ENCODE measurements around the gene PRCD. TPM values are rescaled to one million over a fixed set of nuclear protein-coding genes. Genes with fewer than 3 reads are reported as not detected.

The PRCD gene
- total RNA-seq, 1 donor from 2014 or later: 3.3 TPM

GRCh38 chr17:76570877-76571471 lies 31.1 kb downstream of the PRCD start:
- no peaks in the 10 kb centered on the region for H3K9me3 Mint-ChIP-seq
- no peak for TF ChIP-seq CTCF (conservative IDR thresholded peaks at IDR 0.05)
- no peak overlapping the region for H3K27ac Mint-ChIP-seq
- H3K36me3 Mint-ChIP-seq: peaks cover 9% of the 10 kb centered on the region
- H3K27me3 Mint-ChIP-seq: no peaks in the 10 kb centered on the region
- peaks cover 14% of the 10 kb centered on the region for H3K4me1 Mint-ChIP-seq (ENCODE audit: unreplicated experiment)
- no peak overlapping the region for H3K4me3 Mint-ChIP-seq
- no peak for DNase-seq (ENCODE audit: extremely low spot score, unreplicated experiment)

- no peaks in the 10 kb centered on the region for H3K9me3 Mint-ChIP-seq
- peaks cover under 1% of the 10 kb centered on the region for H3K36me3 Mint-ChIP-seq
- no peak overlapping the region for H3K4me3 Mint-ChIP-seq
- TF ChIP-seq CTCF (conservative IDR thresholded peaks at IDR 0.05): no peak
- no peak for DNase-seq (ENCODE audit: extremely low spot score, unreplicated experiment)
- no peaks in the 10 kb centered on the region for H3K27me3 Mint-ChIP-seq
- peaks cover 14% of the 10 kb centered on the region for H3K4me1 Mint-ChIP-seq (ENCODE audit: unreplicated experiment)
- no peak overlapping the region for H3K27ac Mint-ChIP-seq
Measured at GRCh38 chr17:76572201-76572910, 32.5 kb downstream of the PRCD start.

- TF ChIP-seq CTCF (conservative IDR thresholded peaks at IDR 0.05): no peak
- H3K4me3 Mint-ChIP-seq: no peak overlapping the region
- H3K9me3 Mint-ChIP-seq: no peaks in the 10 kb centered on the region
- no peaks in the 10 kb centered on the region for H3K27me3 Mint-ChIP-seq
- DNase-seq (ENCODE audit: extremely low spot score, unreplicated experiment): no peak
- H3K4me1 Mint-ChIP-seq (ENCODE audit: unreplicated experiment): peaks cover 9% of the 10 kb centered on the region
- H3K27ac Mint-ChIP-seq: no peak overlapping the region
- no peaks in the 10 kb centered on the region for H3K36me3 Mint-ChIP-seq
Measured at GRCh38 chr17:76573096-76573495, 33.3 kb downstream of the PRCD start.

- H3K27ac Mint-ChIP-seq: no peak overlapping the region
- no peak overlapping the region for H3K4me3 Mint-ChIP-seq
- DNase-seq (ENCODE audit: extremely low spot score, unreplicated experiment): no peak
- peaks cover 5% of the 10 kb centered on the region for H3K4me1 Mint-ChIP-seq (ENCODE audit: unreplicated experiment)
- H3K36me3 Mint-ChIP-seq: no peaks in the 10 kb centered on the region
- no peaks in the 10 kb centered on the region for H3K9me3 Mint-ChIP-seq
- no peak for TF ChIP-seq CTCF (conservative IDR thresholded peaks at IDR 0.05)
- H3K27me3 Mint-ChIP-seq: no peaks in the 10 kb centered on the region
Measured at GRCh38 chr17:76574166-76574565, 34.3 kb downstream of the PRCD start.

GRCh38 chr17:76575570-76575969 lies 35.7 kb downstream of the PRCD start:
- no peak overlapping the region for H3K27ac Mint-ChIP-seq
- H3K36me3 Mint-ChIP-seq: no peaks in the 10 kb centered on the region
- peaks cover 5% of the 10 kb centered on the region for H3K4me1 Mint-ChIP-seq (ENCODE audit: unreplicated experiment)
- no peak for TF ChIP-seq CTCF (conservative IDR thresholded peaks at IDR 0.05)
- no peaks in the 10 kb centered on the region for H3K27me3 Mint-ChIP-seq
- H3K9me3 Mint-ChIP-seq: no peaks in the 10 kb centered on the region
- H3K4me3 Mint-ChIP-seq: no peak overlapping the region
- DNase-seq (ENCODE audit: extremely low spot score, unreplicated experiment): no peak
